Measurements from ENCODE around the gene HNRNPUL2. TPM values are rescaled to one million over a fixed set of nuclear protein-coding genes. Genes with fewer than 3 reads are reported as not detected.
"Not testable (repeated sequence)": the region's sequence is repeated elsewhere in the genome, so short reads cannot be mapped to it uniquely, and the experiment has no call there.

Gene HNRNPUL2
- total and polyA plus RNA-seq, 2 experiments from 2014 or later = 3.7 to 15.4 TPM

GRCh38 chr11:62752177-62752785, 25.0 kb upstream of the HNRNPUL2 start:
- no peaks in the 10 kb centered on the region for H3K36me3 ChIP-seq (replicated peaks; ENCODE audit: insufficient read depth, low read depth)
- H3K79me2 ChIP-seq = peaks cover 32% of the 10 kb centered on the region
- no peaks in the 10 kb centered on the region for H3K9me2 ChIP-seq (replicated peaks; ENCODE audit: insufficient read depth)
- H3K9me3 ChIP-seq (ENCODE audit: low read depth) = no peaks in the 10 kb centered on the region
- TF ChIP-seq EZH2phosphoT487 (IDR thresholded peaks at IDR 0.05; ENCODE audit: low read depth, severe bottlenecking, unreplicated experiment) (no peak), CTCF (IDR thresholded peaks at IDR 0.05; ENCODE audit: poor library complexity) (no peak), EZH2 (IDR thresholded peaks at IDR 0.05; ENCODE audit: borderline replicate concordance) (no peak)
- H3K4me3 ChIP-seq = no peak overlapping the region
- H4K20me1 ChIP-seq (ENCODE audit: insufficient read depth, poor library complexity, severe bottlenecking) = no peaks in the 10 kb centered on the region
- no peaks in the 10 kb centered on the region for H3K27me3 ChIP-seq
- H3K4me2 ChIP-seq = no peak overlapping the region
- H3K4me1 ChIP-seq (ENCODE audit: insufficient read depth) = peaks cover 12% of the 10 kb centered on the region
- no peak for DNase-seq (ENCODE audit: low spot score)
- H3K27ac ChIP-seq = no peak overlapping the region
- H2AFZ ChIP-seq = no peak overlapping the region
- 98% methylated on average over 14 of the region's 14 CpGs for WGBS (ENCODE audit: low lambda C conversion rate, missing lambda C conversion rate)

- not testable (repeated sequence) for H3K36me3 ChIP-seq (replicated peaks; ENCODE audit: insufficient read depth, low read depth); H3K9me2 ChIP-seq (replicated peaks; ENCODE audit: insufficient read depth); H3K4me2 ChIP-seq; H3K9me3 ChIP-seq (ENCODE audit: low read depth); H3K4me3 ChIP-seq; H4K20me1 ChIP-seq (ENCODE audit: insufficient read depth, poor library complexity, severe bottlenecking); H2AFZ ChIP-seq; H3K27ac ChIP-seq; H3K27me3 ChIP-seq; DNase-seq (ENCODE audit: low spot score)
- Histone ChIP-seq H3K79me2 (peaks cover 32% of the 10 kb centered on the region), H3K4me1 (ENCODE audit: insufficient read depth) (peaks cover 12% of the 10 kb centered on the region)
- 94% methylated on average over 5 of the region's 5 CpGs for WGBS (ENCODE audit: low lambda C conversion rate, missing lambda C conversion rate)
These were observed 22.7 kb upstream of the HNRNPUL2 start for GRCh38 chr11:62749931-62750330.

- Histone ChIP-seq H3K9me3 (ENCODE audit: low read depth) (no peaks in the 10 kb centered on the region), H3K27me3 (no peaks in the 10 kb centered on the region), H3K4me1 (ENCODE audit: insufficient read depth) (peaks cover 4% of the 10 kb centered on the region), H3K79me2 (peaks cover 24% of the 10 kb centered on the region), H3K4me2 (no peak overlapping the region), H3K27ac (no peak overlapping the region), H3K4me3 (no peak overlapping the region), H4K20me1 (ENCODE audit: insufficient read depth, poor library complexity, severe bottlenecking) (no peaks in the 10 kb centered on the region), H3K36me3 (replicated peaks; ENCODE audit: insufficient read depth, low read depth) (no peaks in the 10 kb centered on the region), H3K9me2 (replicated peaks; ENCODE audit: insufficient read depth) (no peaks in the 10 kb centered on the region), H2AFZ (no peak overlapping the region)
- WGBS (ENCODE audit: low lambda C conversion rate, missing lambda C conversion rate) = 90% methylated on average over 9 of the region's 9 CpGs
- TF ChIP-seq EZH2phosphoT487 (IDR thresholded peaks at IDR 0.05; ENCODE audit: low read depth, severe bottlenecking, unreplicated experiment) (no peak), CTCF (IDR thresholded peaks at IDR 0.05; ENCODE audit: poor library complexity) (no peak), EZH2 (IDR thresholded peaks at IDR 0.05; ENCODE audit: borderline replicate concordance) (no peak)
- no peak for DNase-seq (ENCODE audit: low spot score)
These were observed 20.4 kb upstream of the HNRNPUL2 start for GRCh38 chr11:62747475-62748160.

GRCh38 chr11:62737196-62737595, 9.9 kb upstream of the HNRNPUL2 start:
- Histone ChIP-seq H3K9me2 (replicated peaks; ENCODE audit: insufficient read depth) (no peaks in the 10 kb centered on the region), H3K4me2 (no peak overlapping the region), H3K4me3 (no peak overlapping the region), H3K27me3 (no peaks in the 10 kb centered on the region), H3K9me3 (ENCODE audit: low read depth) (no peaks in the 10 kb centered on the region), H3K36me3 (replicated peaks; ENCODE audit: insufficient read depth, low read depth) (peaks cover 6% of the 10 kb centered on the region), H4K20me1 (ENCODE audit: insufficient read depth, poor library complexity, severe bottlenecking) (no peaks in the 10 kb centered on the region), H3K4me1 (ENCODE audit: insufficient read depth) (no peaks in the 10 kb centered on the region), H2AFZ (no peak overlapping the region), H3K79me2 (peaks cover 28% of the 10 kb centered on the region), H3K27ac (no peak overlapping the region)
- TF ChIP-seq CTCF (IDR thresholded peaks at IDR 0.05; ENCODE audit: poor library complexity) = no peak
- no peak for TF ChIP-seq EZH2phosphoT487 (IDR thresholded peaks at IDR 0.05; ENCODE audit: low read depth, severe bottlenecking, unreplicated experiment)
- TF ChIP-seq EZH2 (IDR thresholded peaks at IDR 0.05; ENCODE audit: borderline replicate concordance) = no peak
- DNase-seq (ENCODE audit: low spot score) = no peak
